NCI-H510A (cell line): ENCODE results near the gene FBXL4.

Experiments
- DNase-seq: peaks from one replicate; lab custom pipeline; 2025; lab: John Stamatoyannopoulos, UW

Gene FBXL4

GRCh38 chr6:98880486-98880885, 67.3 kb downstream of the FBXL4 start:
- no peak for DNase-seq

DNA sequence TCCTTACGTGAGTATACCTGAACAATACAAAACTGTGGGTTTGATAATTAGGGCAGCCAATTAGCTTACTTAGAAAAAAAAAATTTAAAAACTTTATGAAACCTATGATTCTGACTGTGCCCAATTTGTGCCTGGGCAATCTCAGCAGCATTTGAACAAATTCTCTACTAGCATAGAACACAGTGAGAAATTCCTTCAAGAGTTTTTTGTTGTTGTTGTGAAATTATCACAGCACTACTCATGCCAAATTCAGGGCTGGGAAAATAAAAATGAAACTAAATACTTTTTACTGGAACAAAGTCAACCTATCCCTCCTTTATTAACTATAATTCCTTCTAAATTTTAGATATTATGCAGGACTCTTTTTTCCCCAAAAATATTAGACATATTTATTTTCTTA, 70.5 kb downstream of the FBXL4 start:
- DNase-seq, result no peak

GRCh38 chr6:98875375-98875774, 72.4 kb downstream of the FBXL4 start:
- no peak for DNase-seq

GRCh38 chr6:98871821-98872220, 75.9 kb downstream of the FBXL4 start:
- no peak for DNase-seq

DNA sequence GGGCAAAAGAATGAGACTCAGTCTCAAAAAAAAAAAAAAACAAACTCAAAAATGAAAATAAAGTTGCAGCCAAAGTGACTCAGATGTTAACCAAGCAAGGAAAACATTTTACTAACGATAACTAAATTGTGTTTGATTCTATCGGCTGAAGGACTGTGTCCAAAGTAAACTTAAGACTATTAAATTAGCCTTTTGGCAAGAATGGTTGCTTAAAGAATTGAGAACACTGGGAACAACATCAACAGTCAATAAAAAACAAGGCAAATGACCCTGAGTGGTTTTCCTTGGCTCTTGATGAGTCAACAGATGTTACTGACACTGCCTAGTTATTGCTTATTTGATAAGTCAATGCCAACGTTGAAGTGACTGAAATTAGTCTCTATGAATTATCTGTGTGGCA, 76.7 kb downstream of the FBXL4 start:
- no peak for DNase-seq

DNA sequence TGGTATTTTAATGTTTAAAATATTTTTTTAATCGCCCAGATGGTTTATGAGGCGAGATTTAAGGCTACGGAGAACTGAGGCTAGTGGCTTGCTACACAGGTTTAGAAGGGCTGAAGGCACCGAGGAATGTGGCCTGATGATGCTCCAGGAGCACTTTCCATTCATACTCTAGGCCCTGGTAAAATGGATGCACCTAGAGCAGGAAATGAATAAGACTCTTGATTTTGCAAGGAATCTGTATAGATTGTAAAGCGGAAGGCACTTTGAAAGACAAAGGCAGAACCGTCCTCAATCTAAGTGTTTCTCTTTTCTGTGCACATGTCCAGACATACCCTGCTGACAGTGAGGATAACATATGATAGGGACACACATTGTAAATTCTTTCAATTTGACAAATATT, 83.2 kb downstream of the FBXL4 start:
- no peak for DNase-seq

- DNase-seq, result no peak
Measured at GRCh38 chr6:98848539-98849242, 99.1 kb downstream of the FBXL4 start.

DNA sequence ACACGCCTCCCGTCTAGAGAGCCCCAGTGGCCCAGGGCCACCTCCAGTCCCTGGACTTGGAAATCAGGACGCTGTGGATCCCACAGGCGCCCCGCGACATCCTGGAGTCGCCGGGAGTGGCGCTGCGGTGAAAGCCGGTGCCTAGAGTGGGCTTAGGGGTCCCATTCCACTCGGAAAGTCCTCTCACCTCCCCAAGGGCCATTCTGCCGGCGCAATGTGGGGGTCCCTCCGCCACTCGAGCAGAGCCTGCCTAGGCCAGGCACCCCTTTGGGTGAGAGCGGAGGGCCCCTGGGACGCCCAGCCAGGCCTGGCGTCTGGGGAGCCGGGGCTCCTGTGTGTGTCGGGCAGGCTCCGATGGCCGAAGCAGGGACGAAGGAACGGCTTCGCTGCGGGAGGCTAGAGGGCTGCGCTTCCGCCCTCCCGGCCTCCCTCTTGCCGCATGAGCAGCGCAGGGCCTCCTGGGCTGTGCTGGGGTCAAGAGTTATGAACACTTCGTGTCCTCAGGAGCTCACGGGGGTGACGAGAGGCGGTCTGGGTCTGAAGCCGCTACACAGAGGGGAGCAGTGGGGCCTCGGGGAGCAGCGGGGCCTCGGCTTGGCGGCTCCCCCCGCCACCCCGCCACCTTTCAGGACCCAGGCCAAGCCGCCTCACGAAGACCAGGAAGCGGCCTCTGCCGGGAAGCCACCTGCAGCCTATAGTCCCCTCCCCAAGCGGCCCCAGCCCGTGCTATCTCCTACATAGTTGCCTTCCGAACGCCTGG, 99.8 kb downstream of the FBXL4 start:
- no peak for DNase-seq

- DNase-seq, result no peak
Measured at GRCh38 chr6:98847416-98847778, 100.3 kb downstream of the FBXL4 start.

- no peak for DNase-seq
Measured at GRCh38 chr6:98846021-98846380, 101.7 kb downstream of the FBXL4 start.

- DNase-seq, result no peak
Measured at GRCh38 chr6:98845211-98846020, 102.3 kb downstream of the FBXL4 start.

GRCh38 chr6:98844244-98845210, 103.2 kb downstream of the FBXL4 start:
- no peak for DNase-seq

- no peak for DNase-seq
Measured at GRCh38 chr6:98843271-98844243, 104.2 kb downstream of the FBXL4 start.

DNA sequence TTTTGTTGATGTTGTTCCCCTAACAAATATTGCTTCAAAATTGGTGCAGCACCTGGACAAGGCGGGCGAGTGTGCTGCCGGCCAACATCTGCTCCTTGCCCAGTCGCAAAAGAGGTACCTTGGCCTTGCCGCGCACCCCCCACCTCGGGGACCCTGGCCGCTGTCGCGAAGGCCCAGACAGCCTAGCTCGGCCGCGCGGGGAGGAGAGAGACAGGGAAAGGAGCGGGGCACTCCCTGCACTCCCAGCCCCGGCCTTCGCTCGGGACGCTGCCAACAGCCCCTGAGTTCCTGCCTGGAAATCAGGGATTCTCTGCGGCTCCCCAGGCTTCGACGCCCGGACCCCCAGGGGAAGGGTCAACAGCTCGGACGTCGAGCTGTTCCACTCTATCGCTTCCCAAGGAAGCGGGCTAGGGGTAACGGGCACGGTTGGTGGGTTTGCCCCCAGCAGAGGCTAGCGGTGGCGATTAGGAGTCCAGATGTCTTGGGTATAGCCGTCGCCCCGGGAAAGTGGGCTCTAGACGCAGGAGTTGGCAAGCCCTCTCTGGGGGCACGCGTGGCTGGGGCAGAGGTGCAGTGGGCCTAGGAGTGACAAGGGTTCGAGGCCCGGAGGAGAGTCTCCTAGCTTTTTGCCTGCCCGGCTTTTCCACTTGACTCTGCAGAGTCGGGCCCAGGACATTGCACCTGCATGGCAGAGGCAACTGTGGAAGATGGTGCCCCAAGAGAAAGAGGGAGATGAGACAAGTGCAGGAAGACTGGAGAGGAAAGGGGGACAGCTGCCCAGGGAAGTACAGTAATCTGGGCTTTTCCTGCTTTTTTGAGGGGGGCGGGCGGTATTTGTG, 105.2 kb downstream of the FBXL4 start:
- no peak for DNase-seq

DNA sequence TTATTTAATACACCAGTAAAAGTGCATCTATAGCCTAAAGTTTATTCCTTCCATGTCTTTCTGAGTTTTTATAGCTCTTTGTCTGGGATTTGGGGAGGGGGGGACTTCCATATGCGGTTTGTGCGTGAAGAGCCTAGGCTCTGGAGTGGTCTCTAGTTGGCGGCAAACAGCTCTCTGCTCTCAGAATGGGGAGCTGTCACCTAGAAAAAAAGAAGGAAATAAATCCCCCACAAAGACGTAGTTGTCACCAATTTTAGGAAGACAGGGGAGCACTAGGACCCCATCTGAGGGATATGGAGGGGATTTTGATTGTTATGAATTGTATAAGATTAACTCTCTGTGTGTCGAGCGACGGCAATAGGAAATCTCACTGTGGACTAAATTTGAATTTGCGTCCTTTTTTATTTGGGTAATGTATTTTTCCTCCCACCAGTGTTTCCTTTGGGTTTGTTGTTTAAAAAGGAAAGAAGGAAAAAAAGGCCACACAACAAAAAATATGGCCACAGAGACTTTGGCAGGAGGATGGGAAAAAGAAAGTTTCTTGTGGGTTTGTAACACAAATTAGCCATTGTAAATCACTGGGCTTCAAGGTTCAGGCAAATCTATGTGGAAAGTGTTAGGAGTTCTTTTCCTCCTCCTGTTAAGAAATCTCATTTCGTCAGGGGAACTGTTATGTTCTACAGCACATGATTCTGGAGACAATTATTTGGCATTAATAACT, 106.0 kb downstream of the FBXL4 start:
- DNase-seq, result no peak

GRCh38 chr6:98840996-98841513, 106.7 kb downstream of the FBXL4 start:
- no peak for DNase-seq

DNA sequence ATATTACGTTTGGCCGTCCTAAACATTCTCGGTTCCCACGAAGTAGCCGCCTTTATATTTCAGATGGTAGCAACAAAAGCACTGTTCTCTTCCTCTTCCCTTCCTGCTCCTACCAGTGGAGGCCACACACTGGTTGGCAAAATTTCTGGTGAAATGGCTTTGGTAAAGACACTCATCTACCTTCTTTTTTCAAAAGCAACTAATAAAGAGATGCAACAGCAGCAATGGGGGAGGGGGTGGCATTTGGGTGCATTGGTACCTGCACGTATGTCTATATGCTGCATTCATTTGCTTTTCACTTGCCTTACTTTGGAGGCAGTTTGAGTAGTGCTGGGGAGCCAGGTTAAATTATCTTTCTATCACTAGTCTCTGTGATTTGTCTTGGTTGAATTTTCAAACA, 107.4 kb downstream of the FBXL4 start:
- DNase-seq, result no peak

DNA sequence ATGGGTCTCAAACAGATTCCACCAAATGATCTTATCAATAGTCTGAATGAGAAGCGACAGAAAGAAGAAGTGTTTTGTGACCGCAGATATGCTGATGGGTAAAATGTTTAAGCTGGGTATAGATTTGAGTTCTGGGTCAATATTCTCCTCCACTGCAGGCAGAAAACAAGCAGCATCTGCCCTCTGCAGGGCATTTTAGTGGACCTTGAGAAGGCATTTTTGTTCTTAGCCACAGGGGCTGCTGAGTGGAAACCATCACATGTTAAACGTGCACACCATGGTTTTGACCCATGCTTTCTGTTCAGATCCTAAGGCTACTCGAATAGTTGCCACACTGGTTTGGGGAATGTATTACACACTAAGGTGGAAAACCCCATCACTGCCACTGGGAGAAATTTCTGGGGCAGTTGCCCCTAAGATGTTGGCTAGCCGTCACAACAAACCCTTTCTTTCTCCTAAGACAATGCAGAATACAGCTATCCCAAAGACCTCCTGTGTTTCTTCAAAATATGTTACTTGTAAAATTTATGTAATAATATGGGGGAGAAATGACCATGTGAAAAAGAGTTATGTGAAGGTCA, 107.9 kb downstream of the FBXL4 start:
- no peak for DNase-seq
